ENCODE measurements around the gene ECEL1. TPM values are rescaled to one million over a fixed set of nuclear protein-coding genes. Genes with fewer than 3 reads are reported as not detected.
A peak's percentile ranks its signal among the peaks of the same experiment; 100 is the strongest.
"Not testable (repeated sequence)": the region's sequence is repeated elsewhere in the genome, so short reads cannot be mapped to it uniquely, and the experiment has no call there.

ECEL1 gene
- total RNA-seq, 2 donors from 2014 or later, result 0.52 to 2.8 TPM

DNA sequence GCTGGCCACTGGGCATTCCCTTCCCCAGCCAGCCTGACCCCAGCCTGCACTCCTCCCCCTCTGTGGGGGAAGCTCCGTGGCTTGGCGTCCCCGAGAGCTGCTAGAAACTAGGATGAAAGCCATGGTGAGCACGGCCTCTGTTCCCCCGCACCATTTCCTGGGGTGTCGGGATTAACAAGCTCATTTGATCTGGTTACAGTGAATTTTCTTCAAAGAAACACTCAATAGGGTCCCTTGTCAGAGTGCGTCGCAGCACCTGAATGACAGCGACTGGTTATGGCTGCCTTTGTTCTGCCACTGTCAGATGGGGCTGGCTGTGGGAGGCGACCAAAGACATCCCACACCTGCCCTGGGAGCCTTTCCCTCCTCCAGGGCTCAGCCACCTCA lies 39.3 kb downstream of the ECEL1 start:
- intact Hi-C loops (cut with DNase I), result loop anchor here in 1 of 2 donors (10.0 kb wide), 1 partner anchor 77 kb away; the partner anchor contains the start of genes CHRND and PRSS56
- no peak for DNase-seq (ENCODE audit: low spot score)

DNA sequence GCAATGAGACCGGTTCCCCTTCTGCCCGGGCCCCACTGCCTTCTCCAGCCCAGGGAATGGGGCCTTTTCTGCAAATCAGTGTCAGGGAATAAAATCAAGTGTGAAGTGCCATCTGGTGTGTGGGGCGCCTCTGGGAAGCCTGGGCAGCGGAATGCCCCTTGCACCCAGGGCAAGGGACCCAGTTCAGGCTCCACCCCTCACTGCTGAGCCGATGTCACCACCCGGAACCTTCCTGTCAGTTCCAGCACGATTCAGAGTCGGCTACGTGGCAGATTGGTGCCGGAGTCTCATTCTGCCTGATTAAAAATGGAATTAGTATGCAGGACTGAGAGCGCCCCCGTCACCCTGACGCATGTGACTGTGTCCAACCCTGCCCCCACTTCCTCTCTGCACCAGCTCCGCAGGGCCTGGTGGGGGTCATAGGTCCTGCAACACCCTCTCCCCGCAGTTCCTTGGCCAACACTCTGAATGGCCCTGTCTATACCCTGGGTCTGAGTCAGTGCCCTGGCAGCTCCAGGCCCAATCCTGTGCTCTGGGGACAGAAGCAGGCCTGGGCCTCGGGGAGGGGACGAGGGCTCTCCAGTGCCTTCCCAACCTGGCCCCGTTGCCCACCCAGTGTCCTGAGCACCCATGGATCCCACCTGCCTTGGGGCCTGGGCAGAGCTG lies 39.9 kb downstream of the ECEL1 start:
- intact Hi-C loops (cut with DNase I), result loop anchor here in 1 of 2 donors (10.0 kb wide), 1 partner anchor 77 kb away; the partner anchor contains the start of genes CHRND and PRSS56
- DNase-seq (ENCODE audit: low spot score), result no peak

DNA sequence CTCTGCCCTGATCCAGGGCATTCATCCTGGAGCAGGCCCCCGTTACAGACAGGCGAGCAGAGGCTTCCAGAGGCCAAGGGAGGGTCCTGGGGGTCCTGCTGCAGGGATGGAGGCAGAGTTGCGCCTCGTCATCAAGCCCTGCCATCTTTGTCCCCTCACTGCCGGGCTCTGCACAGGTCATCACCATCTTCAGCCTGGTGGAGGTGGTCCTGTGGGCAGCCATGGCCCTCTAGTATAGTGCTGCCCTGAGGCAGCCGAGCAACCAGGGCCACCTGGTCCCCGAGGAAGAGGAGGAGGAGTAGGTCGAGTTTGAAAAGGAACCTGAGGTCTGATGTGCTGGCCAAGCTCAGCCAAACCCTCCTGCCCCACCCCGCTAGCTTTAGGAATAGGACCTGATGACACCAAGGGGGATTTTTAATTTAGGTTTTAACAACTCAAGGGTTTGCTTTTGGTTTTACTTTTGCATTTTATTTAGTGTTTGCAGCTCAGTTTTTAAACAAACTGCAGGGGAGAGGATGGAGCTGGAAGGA lies 40.5 kb downstream of the ECEL1 start:
- no peak for DNase-seq (ENCODE audit: low spot score)
- intact Hi-C loops (cut with DNase I), result loop anchor here in 1 of 2 donors (10.0 kb wide), 1 partner anchor 78 kb away; the partner anchor contains the start of genes CHRND and PRSS56

DNA sequence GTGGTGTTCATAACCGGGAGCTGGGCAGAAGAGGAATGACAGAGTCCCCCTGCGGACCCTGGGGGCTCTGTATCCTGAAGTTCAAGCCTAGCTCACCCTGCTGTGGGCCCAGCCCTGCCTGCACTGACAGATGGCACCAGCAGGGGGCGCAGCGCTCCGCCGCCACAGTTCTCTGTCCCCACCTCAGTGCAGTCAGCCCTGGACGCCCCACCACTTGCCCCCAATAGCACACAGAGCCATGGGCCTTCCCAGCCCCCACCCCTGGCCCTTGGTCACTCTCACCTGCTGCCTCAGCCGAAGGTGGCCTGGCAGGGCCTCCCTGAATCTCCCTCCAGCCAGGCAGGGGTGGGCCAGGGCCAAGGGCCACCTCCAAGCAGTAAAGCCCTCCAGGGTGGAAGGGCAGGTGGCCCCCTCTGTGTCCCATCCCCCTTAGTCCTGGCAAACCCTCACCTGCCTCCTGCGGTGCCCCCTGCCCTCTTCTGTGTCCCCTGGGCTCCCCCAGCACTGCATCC lies 41.3 kb downstream of the ECEL1 start:
- not testable (repeated sequence) for DNase-seq (ENCODE audit: low spot score)
- intact Hi-C loops (cut with DNase I), result loop anchor here in 1 of 2 donors (10.0 kb wide), 1 partner anchor 78 kb away; the partner anchor contains the start of genes CHRND and PRSS56

DNA sequence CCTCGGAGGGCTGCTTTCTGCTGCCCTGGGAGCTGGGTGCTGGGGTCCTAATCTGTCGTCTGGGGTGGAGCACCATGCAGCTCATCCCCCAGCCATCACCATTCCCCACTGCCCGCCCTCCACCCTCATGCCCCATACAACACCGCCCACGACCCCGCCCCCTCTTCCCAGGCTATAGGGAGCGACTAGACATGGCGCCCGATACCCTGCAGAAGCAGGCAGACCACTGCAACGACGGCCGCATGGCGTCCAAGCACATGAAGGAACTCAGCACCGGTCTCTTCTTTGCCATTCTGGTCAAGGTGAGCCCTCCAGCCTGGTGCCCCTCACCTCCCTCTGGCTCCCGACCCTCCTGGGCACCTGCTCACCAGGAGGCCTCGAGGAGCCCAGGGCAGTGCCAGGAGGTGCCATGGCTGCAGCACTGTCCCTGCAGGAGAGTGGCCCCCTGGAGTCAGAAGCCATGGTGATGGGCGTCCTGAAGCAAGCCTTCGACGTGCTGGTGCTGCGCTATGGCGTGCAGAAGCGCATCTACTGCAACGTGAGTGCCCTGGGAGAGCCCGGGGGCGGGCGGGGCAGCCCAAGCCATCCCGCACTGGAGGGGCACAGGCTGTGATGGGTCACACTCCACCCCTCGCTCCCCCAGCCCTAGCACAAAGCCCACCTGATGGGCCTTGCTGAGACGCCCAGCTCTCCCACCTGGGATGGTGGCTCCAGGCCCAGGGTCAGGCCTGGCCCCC lies 42.3 kb downstream of the ECEL1 start:
- DNase-seq (ENCODE audit: low spot score), result not testable (repeated sequence)
- intact Hi-C loops (cut with DNase I), result loop anchor here in 1 of 2 donors (10.0 kb wide), 1 partner anchor 79 kb away; the partner anchor contains the start of genes CHRND and PRSS56

DNA sequence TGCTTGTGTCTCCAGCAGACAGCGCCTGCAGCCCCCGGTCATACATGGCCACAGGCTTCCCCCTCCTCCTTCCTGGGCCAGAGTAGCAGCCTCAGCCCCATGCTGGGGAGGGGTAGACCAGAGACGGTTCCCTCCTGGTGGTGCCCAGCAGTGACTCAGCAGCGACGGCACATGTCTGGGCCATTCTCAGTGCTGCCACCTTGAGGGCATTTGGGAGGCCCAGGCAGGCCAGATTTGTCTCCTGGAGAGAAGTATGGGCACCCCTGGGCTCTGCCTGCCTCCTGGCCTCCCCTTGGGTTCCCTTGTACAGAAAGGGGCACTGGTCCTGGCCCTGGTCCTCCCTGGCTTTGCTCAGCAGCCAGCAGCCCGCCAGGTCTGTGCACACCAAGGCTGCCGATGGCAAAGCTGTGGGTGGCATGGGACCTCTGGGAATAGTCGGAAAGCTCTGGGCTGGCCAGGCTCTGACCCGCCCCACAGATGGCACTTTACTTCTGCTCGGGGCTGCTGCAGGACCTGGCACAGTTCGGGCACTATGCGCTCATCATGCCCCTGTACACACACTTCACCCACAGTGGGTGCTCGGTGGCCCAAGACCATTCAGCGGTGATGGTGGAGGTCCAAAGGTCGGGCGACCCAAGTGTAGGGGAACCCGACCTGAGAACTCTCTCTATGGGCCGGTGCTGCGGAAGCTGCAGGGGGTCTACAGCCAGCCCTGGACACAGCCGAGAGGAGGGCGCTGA lies 43.1 kb downstream of the ECEL1 start:
- intact Hi-C loops (cut with DNase I), result loop anchor here (5.0 to 10.0 kb wide), 2 partner anchors 80 to 223 kb away; partner anchors contain the start of genes CHRND (in 1 of the 2) and PRSS56 (in 1 of the 2)

DNA sequence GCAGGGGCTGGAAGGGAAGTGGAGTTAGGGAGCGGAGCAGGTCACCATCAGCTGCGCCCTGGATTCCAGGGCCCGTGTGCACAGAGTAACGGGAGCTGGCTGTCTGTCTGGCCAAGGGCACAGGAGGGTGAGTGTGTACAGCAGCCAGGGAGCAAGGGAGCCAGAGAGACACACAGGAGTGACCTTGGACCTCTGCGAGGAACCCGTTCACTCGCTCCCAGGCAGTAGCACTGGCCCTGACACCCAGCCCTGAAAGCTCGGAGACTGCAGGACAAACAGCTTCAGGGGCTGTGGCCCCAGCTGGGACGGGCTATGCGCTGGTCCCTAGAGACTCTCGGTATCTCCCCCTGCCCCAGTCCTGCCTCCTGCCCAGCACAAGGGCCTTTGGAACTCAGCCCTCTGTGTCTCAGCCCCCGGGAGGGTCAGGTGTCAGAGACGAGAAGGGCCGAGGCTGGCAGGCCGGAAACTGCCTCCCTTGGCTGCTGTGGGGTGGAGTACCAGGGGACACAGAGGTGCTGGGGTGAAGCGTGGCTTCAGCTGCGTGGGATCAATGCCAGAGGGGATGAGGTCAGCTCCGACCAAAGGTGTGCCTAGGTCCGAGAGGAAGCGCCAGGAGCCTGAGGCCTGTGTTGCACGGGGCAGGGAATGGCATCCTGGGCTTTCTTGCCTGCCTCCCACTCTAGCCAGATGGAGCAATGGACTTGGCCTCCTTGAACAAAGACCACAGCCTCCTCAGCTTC lies 43.8 kb downstream of the ECEL1 start:
- intact Hi-C loops (cut with DNase I), result loop anchor here (5.0 to 10.0 kb wide), 2 partner anchors 81 to 223 kb away; partner anchors contain the start of genes CHRND (in 1 of the 2) and PRSS56 (in 1 of the 2)
- DNase-seq (ENCODE audit: low spot score), result not testable (repeated sequence)

More for the DNA sequence above, 43.1 kb downstream of the ECEL1 start:
- DNase-seq (ENCODE audit: low spot score), result no peak

DNA sequence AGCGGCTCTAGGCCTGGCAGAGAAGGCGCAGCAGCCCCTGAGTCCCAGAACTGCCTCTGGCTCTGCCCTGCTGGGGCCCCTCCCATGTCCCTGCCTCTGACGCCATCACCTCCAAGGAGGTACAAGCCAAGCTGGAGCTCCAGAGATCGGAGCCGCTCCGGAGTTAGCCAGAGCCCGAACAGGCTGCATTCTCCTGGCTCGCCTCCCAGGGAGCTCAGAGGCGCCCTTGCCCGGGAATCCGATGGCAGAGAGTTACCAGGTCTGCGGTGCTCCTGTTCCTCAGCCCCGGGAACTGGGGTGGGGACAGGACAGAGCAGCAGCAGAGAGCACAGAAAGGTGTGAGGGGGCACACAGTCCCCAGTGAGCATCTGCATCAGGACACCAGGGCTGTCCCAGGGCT lies 44.6 kb downstream of the ECEL1 start:
- intact Hi-C loops (cut with DNase I), result loop anchor here (5.0 to 10.0 kb wide), 2 partner anchors 82 to 224 kb away; partner anchors contain the start of genes CHRND (in 1 of the 2) and PRSS56 (in 1 of the 2)
- DNase-seq (ENCODE audit: low spot score), result not testable (repeated sequence)

DNA sequence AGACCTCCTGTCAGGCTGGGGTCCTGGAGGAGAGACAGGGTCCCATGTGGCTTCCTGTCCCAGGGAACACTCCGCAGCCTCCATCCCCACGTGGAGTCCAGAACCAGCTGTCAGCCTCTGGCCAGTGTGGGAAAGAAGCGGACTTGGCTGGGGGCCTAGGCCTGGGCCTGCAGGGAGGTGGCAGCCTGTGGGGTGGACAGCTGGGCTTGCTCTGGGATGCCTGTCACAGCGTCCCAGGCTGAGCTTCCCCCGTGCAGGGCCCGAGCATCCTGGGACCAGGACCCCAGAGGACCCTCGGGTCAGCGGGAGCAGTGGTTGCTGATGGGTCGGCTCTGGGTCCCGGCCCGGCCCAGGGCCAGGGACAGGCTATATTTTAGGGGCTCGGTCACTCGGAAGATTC lies 45.2 kb downstream of the ECEL1 start:
- intact Hi-C loops (cut with DNase I), result loop anchor here (5.0 to 10.0 kb wide), 2 partner anchors 82 to 225 kb away; partner anchors contain the start of genes CHRND (in 1 of the 2) and PRSS56 (in 1 of the 2)
- not testable (repeated sequence) for DNase-seq (ENCODE audit: low spot score)

DNA sequence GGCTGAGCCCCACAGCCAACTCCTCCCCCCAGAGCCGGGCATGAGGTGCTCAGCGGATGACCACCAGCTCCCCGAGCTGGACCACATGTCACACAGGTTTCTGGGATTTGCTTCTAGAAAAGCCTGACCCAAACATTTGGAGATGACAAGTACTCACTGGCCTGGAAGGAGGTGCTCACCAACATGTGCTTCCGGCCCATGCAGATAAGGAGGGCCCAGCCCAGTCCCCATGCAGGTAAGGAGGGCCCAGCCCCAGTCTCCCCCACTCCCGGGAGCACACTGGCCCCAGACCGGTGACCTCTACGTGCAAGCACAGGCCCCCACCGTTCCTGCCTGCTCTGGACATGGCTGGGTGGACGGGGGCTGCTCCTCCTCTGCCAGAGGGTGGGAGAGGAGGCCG lies 45.7 kb downstream of the ECEL1 start:
- not testable (repeated sequence) for DNase-seq (ENCODE audit: low spot score)
- intact Hi-C loops (cut with DNase I), result loop anchor here (5.0 to 10.0 kb wide), 2 partner anchors 83 to 225 kb away; partner anchors contain the start of genes CHRND (in 1 of the 2) and PRSS56 (in 1 of the 2)

DNA sequence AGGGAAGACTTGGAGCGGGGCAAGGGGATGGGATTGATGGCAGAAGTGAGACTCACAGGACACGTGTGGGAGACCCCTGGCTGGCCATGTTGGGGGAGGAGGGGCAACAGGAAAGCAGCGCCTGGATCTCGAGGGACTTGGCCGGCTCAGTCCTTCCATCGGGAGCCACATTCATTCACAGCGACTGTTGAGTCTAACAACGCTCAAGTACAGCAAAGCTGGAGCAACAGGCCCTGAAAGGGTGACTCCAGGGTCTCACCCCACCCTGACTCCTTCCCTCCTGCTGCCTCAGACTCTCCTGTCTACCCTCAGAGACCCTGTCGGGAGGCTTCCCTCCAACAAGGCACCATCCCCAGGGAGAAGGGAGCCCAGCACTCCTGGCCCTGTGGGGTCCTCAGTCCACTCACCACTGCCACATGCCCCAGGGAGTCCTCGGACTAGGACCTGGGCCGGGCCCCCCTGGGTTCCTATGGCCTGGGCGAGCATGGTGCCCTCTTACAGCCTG lies 46.4 kb downstream of the ECEL1 start:
- DNase-seq (ENCODE audit: low spot score), result peak; percentile 63
- intact Hi-C loops (cut with DNase I), result loop anchor here (5.0 to 10.0 kb wide), 2 partner anchors 84 to 226 kb away; partner anchors contain the start of genes CHRND (in 1 of the 2) and PRSS56 (in 1 of the 2)

DNA sequence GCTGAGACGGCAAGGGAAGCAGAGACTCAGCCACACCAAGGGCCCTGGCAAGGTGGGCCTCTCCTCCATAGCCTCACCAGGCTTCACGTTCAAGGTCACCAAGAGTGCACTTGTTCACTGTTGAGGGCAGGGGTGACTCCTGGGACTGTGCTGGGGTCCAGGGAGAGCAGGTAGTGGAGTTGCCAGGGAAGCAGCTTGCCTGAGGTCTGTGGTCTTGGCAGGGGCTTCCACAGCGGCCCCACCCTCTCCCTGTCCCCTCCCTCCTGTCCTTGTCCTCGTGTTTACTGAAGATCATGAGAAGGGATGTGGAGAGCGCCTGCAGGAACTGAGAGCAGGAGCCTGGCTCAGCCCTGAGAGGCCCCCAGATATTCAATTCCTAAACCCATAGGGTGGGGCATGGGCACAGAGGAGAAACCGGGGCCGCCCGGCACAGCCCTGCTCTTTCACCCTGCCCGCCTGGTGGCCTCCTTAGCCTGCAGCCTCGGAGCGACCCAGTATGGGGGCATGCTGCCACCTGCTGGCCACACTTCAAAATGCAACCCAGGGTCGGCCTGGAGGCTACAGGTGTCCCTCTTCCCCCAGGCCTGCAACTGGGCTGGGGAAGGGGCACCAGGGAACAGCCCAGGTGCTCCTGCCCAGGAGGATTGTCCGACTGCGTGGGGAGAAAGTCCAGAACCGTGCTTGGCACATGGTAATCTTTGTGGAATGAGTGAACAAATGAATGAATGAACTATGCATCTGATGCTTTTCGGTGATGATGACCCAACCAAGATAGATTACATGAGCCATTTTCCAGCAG lies 47.2 kb downstream of the ECEL1 start:
- peak; percentile 95 for DNase-seq (ENCODE audit: low spot score)
- intact Hi-C loops (cut with DNase I), result loop anchor here (5.0 to 10.0 kb wide), 2 partner anchors 84 to 227 kb away; partner anchors contain the start of genes CHRND (in 1 of the 2) and PRSS56 (in 1 of the 2)

DNA sequence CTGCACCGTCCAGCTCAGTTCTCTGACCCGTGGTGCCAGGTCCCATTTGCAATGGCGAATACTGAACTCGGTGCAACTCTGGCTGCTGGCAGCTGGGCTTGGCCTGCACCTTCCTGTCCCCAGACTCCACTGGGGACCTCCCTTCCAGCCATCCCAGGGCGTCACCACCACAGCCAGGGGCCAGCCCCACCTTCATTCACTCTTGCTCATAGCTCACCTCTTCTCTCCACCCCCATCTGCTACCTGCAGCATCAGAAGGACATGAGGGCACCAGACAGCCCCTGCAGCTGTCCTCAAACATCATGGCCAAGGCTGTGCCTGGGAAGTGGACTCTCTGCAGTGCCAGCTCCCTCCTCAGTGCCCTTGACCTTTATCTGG lies 47.9 kb downstream of the ECEL1 start:
- intact Hi-C loops (cut with DNase I), result loop anchor here (5.0 to 10.0 kb wide), 3 partner anchors 85 to 532 kb away; partner anchors contain the start of genes CHRND (in 1 of the 2) and PRSS56 (in 1 of the 2)
- DNase-seq (ENCODE audit: low spot score), result no peak

DNA sequence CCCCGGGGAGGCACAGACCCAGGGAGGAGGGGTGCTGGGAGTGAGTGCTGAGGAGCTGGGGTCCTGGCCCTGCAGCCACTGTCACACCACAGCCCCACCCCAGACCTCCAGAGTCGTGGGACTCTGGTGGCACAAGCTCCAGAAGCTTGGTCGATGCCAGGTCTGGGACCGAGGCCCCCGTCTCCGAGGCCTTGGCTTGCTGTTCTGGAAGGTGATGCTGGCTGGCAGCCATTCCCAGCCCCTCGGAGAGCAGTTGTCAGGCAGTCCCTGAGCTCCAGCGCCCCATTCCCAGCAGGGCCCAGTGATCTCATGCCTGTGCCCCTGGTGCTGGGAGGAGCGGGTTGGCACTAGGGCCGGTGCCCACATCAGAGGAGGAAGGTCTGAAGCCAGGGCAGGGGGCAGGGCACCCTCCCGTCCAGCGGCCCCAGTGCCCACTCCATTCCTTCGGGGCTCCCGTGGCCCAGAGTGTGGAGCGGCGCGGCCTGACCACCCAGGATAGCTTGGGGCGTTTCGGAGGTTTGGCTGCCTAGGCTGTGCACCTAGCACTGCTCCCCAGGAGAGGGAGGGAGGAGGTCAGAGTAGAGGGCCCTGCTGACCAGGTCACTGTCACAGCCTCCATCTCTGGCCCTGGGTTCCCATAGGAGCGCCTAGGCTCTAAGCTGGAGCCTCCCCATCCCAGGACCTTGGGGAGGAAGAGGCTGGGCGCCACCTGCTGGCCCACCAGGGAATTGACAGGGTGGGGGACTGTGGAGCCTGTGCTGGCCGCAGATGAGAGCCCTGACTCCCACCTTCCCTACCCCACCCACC lies 48.5 kb downstream of the ECEL1 start:
- intact Hi-C loops (cut with DNase I), result loop anchor here in 1 of 2 donors (5.0 kb wide), 1 partner anchor 532 kb away; no protein-coding TSS in a partner anchor
- peak; percentile 85 for DNase-seq (ENCODE audit: low spot score)

DNA sequence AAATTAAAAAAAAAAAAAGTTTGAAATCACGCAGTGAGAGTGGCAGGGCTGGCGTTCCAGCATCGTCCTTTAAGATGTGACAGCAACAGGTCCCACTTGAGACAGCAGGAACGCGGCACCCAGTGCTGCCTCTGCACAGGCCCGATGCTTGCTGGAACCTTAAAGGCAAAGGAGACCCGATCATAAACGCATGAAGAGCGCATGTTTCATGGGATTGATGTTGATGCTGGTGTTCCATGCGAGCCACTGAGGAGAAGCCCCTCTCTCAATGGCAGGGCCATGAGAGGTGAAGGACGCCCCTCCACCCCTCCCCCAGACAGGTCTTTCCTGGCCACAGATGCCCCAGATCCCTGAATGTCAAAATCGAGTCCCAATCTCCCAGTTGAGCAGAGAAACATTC lies 49.5 kb downstream of the ECEL1 start:
- intact Hi-C loops (cut with DNase I), result loop anchor here in 1 of 2 donors (5.0 kb wide), 1 partner anchor 531 kb away; no protein-coding TSS in a partner anchor
- DNase-seq (ENCODE audit: low spot score), result peak; percentile 31

All from posterior vena cava (tissue), 2 donors.